Tibial artery (tissue), 4 donors: ENCODE results near the gene RFC4.

Experiments
- DNase-seq, 2 donors: peaks; one replicate each; pipeline ENCODE4 v3.0.0-alpha.2; 2019
- H3K27ac ChIP-seq, 2 donors: fragments of 200-600 bp; sonication (generic) in 1 of 2; 1 replicate in 1 of 2; 2 replicates in 1 of 2; pipeline ENCODE4 v1.5.1; 2018 to 2019; ENCODE audit warnings: mild to moderate bottlenecking in 1 of 2
- H3K27me3 ChIP-seq, 2 donors: fragments of 200-600 bp; sonication (generic) in 1 of 2; one replicate each; pipeline versions ENCODE4 v1.5.1 to v1.6.0; 2016 to 2019
- H3K36me3 ChIP-seq, 3 donors: fragments of 200-600 bp; sonication (generic) in 2 of 3; one replicate each; pipeline ENCODE4 v1.5.1; 2016 to 2019; ENCODE audit warnings: mild to moderate bottlenecking in 2 of 3
- H3K4me1 ChIP-seq, 4 donors: fragments of 200-600 bp; sonication (generic) in 2 of 4; 1 replicate in 3 of 4; 2 replicates in 1 of 4; pipeline ENCODE4 v1.5.1; 2016 to 2019
- H3K4me3 ChIP-seq, 2 donors: fragments of 200-600 bp; sonication (generic) in 1 of 2; 1 replicate in 1 of 2; 2 replicates in 1 of 2; pipeline ENCODE4 v1.5.1; 2018 to 2019; ENCODE audit warnings: mild to moderate bottlenecking in 2 of 2
- H3K9me3 ChIP-seq, 3 donors: fragments of 200-600 bp; sonication (generic) in 1 of 3; one replicate each; pipeline ENCODE4 v1.5.1; 2016 to 2019
- intact Hi-C: fragments of 100-400 bp; cut with DNase I; formaldehyde crosslinking; loops from one replicate; pipeline ENCODE4 v1.15.0; 2023; ENCODE audit warnings: low total_unique reads
- TF ChIP-seq, protein P1 (sequence below), 2 experiments: fragments of 200-600 bp in 1 of 2; fragments of 450-650 bp in 1 of 2; IDR thresholded peaks; one replicate each; pipeline ENCODE4 v1.5.1; 2017 to 2019; ENCODE audit warnings: antibody characterized with exemption in 2 of 2, mild to moderate bottlenecking in 1 of 2, moderate library complexity in 1 of 2

Gene RFC4

DNA sequence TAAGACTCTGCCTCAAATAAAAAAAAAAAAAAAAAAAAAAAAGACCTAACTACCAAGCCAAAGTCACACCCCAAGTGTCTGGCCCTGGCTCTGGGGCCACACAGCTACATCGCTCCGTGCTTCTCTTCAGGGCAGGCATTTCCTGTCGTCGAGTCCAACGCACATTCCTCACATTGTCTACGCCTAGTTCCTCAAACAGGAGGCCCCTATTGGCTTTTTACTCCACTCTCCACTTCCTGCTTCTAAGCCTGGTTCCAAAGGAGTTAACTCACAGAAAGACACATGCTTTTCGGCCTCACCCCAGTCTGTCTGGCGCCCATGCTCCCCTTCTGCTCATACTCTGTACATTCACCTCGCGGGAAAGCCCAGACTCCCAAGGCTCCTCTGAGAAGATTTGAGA lies 60.3 kb downstream of the RFC4 start:
- Histone ChIP-seq H3K27me3 (no peaks in the 10 kb centered on the region), H3K4me3 (no peak overlapping the region), H3K27ac (no peak overlapping the region), H3K4me1 (peaks cover 0 to 9% (median 0%) of the 10 kb centered on the region in 4 donors), H3K9me3 (no peaks in the 10 kb centered on the region), H3K36me3 (no peaks in the 10 kb centered on the region)
- intact Hi-C loops, result no loop called here
- peak in 1 of 2 donors; percentile 34 for DNase-seq
- TF ChIP-seq, protein P1, sequence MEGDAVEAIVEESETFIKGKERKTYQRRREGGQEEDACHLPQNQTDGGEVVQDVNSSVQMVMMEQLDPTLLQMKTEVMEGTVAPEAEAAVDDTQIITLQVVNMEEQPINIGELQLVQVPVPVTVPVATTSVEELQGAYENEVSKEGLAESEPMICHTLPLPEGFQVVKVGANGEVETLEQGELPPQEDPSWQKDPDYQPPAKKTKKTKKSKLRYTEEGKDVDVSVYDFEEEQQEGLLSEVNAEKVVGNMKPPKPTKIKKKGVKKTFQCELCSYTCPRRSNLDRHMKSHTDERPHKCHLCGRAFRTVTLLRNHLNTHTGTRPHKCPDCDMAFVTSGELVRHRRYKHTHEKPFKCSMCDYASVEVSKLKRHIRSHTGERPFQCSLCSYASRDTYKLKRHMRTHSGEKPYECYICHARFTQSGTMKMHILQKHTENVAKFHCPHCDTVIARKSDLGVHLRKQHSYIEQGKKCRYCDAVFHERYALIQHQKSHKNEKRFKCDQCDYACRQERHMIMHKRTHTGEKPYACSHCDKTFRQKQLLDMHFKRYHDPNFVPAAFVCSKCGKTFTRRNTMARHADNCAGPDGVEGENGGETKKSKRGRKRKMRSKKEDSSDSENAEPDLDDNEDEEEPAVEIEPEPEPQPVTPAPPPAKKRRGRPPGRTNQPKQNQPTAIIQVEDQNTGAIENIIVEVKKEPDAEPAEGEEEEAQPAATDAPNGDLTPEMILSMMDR (IDR thresholded peaks at IDR 0.05), result no peak

DNA sequence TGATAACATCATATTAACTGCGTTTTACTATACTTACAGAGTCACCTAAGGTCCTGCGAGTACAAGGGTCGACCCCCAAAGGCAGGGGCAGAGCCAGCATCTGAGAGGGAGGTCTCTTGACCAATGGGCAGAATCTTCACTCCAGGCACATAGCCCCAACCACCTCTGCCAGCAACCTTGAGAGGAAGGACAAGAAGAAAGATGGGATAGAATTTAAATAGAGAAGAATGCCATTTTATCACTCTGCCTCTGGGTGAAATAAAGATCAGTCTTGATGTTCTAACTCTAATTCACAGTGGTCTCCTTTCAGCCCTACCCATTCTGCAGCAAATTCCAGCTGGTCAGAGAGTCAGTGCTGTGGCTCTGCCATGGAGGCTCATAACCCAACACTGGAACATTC lies 62.6 kb downstream of the RFC4 start:
- Histone ChIP-seq H3K9me3 (no peaks in the 10 kb centered on the region), H3K27ac (no peak overlapping the region), H3K4me3 (no peak overlapping the region), H3K36me3 (no peaks in the 10 kb centered on the region), H3K4me1 (peaks cover 0 to 9% (median 0%) of the 10 kb centered on the region in 4 donors), H3K27me3 (no peaks in the 10 kb centered on the region)
- DNase-seq, result no peak
- TF ChIP-seq, protein P1 (IDR thresholded peaks at IDR 0.05), result no peak
- intact Hi-C loops, result no loop called here

DNA sequence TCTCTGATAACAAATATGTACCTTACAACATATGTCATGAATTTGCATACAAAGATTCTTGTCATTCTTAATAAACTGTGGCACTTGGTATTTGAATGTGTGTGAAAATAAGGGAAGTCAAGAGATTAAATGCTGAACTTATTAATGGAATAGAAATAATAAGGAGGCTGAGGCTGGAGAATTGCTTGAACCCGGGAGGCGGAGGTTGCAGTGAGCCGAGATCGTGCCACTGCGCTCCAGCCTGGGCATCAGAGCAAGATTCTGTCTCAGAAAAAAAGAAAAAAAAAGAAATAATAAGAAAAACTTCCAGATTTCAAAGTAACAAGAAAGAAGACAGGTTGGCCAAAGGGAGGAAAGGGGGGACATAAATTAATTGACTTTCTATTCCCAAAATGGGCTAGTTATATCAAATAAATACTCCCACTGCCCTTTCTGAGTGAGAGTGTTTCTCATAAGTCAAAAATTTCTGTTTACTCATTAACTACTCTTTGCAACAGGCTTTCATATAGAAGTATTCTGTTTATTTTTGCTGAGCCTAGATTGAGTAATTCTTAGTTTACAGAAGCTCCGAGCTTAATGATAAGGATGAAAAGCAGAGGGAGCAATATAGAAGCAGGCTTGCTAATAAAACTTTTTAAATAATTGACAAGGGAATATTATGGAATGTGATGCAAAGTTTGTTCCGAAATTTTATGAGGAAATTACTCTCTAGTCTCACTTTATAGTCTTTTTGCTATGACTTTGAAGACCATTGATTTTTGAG lies 63.5 kb downstream of the RFC4 start:
- H3K4me1 ChIP-seq, result peaks cover 0 to 9% (median 0%) of the 10 kb centered on the region in 4 donors
- intact Hi-C loops, result no loop called here
- TF ChIP-seq, protein P1 (IDR thresholded peaks at IDR 0.05), result no peak
- H3K4me3 ChIP-seq, result no peak overlapping the region
- H3K27ac ChIP-seq, result no peak overlapping the region
- no peaks in the 10 kb centered on the region for H3K9me3 ChIP-seq
- H3K27me3 ChIP-seq, result no peaks in the 10 kb centered on the region
- no peaks in the 10 kb centered on the region for H3K36me3 ChIP-seq
- DNase-seq, result no peak
